Measurements from ENCODE around the gene RAB32. TPM values are rescaled to one million over a fixed set of nuclear protein-coding genes. Genes with fewer than 3 reads are reported as not detected.

RAB32 gene
- total RNA-seq: 10 to 100 TPM in 1 of 2 donors, 1 to 10 TPM in 1; 6.3 to 26.2 TPM

GRCh38 chr6:146543211-146543939 is at the start of gene RAB32:
TSS of gene RAB32 (plus strand) at chr6:146543833. CDS start at chr6:146543872, 39 bp downstream.
- WGBS: 5% methylated on average over 60 of the region's 86 CpGs
- DNase-seq (ENCODE audit: low spot score): peak; percentile 85
- TF ChIP-seq CTCF (IDR thresholded peaks at IDR 0.05) (peak; percentile 38 to 79 (median 67)), POLR2AphosphoS5 (IDR thresholded peaks at IDR 0.05) (no peak), POLR2A (IDR thresholded peaks at IDR 0.05) (peak; percentile 60)
- peak within 1 kb of the TSS; percentile 86 to 90 for H3K27ac ChIP-seq
- no peaks in the 10 kb centered on the region for H3K9me3 ChIP-seq
- no peaks in the 10 kb centered on the region for H3K4me1 ChIP-seq (replicated peaks)
- no peaks in the 10 kb centered on the region for H3K36me3 ChIP-seq
- no peaks in the 10 kb centered on the region for H3K27me3 ChIP-seq (replicated peaks; ENCODE audit: insufficient read depth)
- intact Hi-C loops (cut with DNase I): loop anchor here (2.0 to 10.0 kb wide), 4 partner anchors 157 to 731 kb away; partner anchors contain the start of genes FBXO30, SHPRH and STXBP5
- peak within 1 kb of the TSS; percentile 65 to 73 for H3K4me3 ChIP-seq

GRCh38 chr6:146498309-146498708 is 45.3 kb upstream of the RAB32 start:
- H3K9me3 ChIP-seq: no peaks in the 10 kb centered on the region
- no peaks in the 10 kb centered on the region for H3K36me3 ChIP-seq
- DNase-seq (ENCODE audit: low spot score): no peak
- WGBS: 69% methylated on average over 4 of the region's 4 CpGs
- no peaks in the 10 kb centered on the region for H3K4me1 ChIP-seq (replicated peaks)
- H3K27me3 ChIP-seq (replicated peaks; ENCODE audit: insufficient read depth): no peaks in the 10 kb centered on the region
- no peak overlapping the region for H3K4me3 ChIP-seq
- no peak for TF ChIP-seq POLR2A (IDR thresholded peaks at IDR 0.05)
- no peak for TF ChIP-seq CTCF (IDR thresholded peaks at IDR 0.05)
- TF ChIP-seq POLR2AphosphoS5 (IDR thresholded peaks at IDR 0.05): no peak
- H3K27ac ChIP-seq: no peak overlapping the region
- intact Hi-C loops (cut with DNase I): no loop called here

GRCh38 chr6:146503096-146503495 is 40.5 kb upstream of the RAB32 start:
- 92% methylated on average over 1 of the region's 1 CpG for WGBS

GRCh38 chr6:146515212-146515611 is 28.4 kb upstream of the RAB32 start:
- Histone ChIP-seq H3K9me3 (no peaks in the 10 kb centered on the region), H3K4me1 (replicated peaks) (no peaks in the 10 kb centered on the region), H3K36me3 (no peaks in the 10 kb centered on the region), H3K4me3 (no peak overlapping the region), H3K27ac (no peak overlapping the region), H3K27me3 (replicated peaks; ENCODE audit: insufficient read depth) (no peaks in the 10 kb centered on the region)
- no peak for DNase-seq (ENCODE audit: low spot score)
- WGBS: 87% methylated on average over 7 of the region's 7 CpGs
- intact Hi-C loops (cut with DNase I): no loop called here
- no peak for TF ChIP-seq CTCF (IDR thresholded peaks at IDR 0.05)
- no peak for TF ChIP-seq POLR2AphosphoS5 (IDR thresholded peaks at IDR 0.05)
- TF ChIP-seq POLR2A (IDR thresholded peaks at IDR 0.05): no peak

More at GRCh38 chr6:146503096-146503495, 40.5 kb upstream of the RAB32 start:
- H3K36me3 ChIP-seq: no peaks in the 10 kb centered on the region
- intact Hi-C loops (cut with DNase I): no loop called here
- no peak overlapping the region for H3K4me3 ChIP-seq
- no peaks in the 10 kb centered on the region for H3K4me1 ChIP-seq (replicated peaks)
- H3K27ac ChIP-seq: no peak overlapping the region
- H3K27me3 ChIP-seq (replicated peaks; ENCODE audit: insufficient read depth): no peaks in the 10 kb centered on the region
- H3K9me3 ChIP-seq: no peaks in the 10 kb centered on the region
- no peak for TF ChIP-seq POLR2A (IDR thresholded peaks at IDR 0.05)
- TF ChIP-seq POLR2AphosphoS5 (IDR thresholded peaks at IDR 0.05): no peak
- no peak for TF ChIP-seq CTCF (IDR thresholded peaks at IDR 0.05)
- DNase-seq (ENCODE audit: low spot score): no peak

GRCh38 chr6:146526192-146526591 is 17.4 kb upstream of the RAB32 start:
- H3K27me3 ChIP-seq (replicated peaks; ENCODE audit: insufficient read depth): no peaks in the 10 kb centered on the region
- intact Hi-C loops (cut with DNase I): no loop called here
- H3K4me1 ChIP-seq (replicated peaks): no peaks in the 10 kb centered on the region
- DNase-seq (ENCODE audit: low spot score): no peak
- TF ChIP-seq CTCF (IDR thresholded peaks at IDR 0.05): no peak
- no peak for TF ChIP-seq POLR2AphosphoS5 (IDR thresholded peaks at IDR 0.05)
- no peak overlapping the region for H3K4me3 ChIP-seq
- no peaks in the 10 kb centered on the region for H3K9me3 ChIP-seq
- no peaks in the 10 kb centered on the region for H3K36me3 ChIP-seq
- H3K27ac ChIP-seq: no peak overlapping the region

All from prostate gland (tissue), 2 donors.